Smooth muscle cell (in vitro differentiated cells): ENCODE measurements around the gene CNTN5. TPM values are rescaled to one million over a fixed set of nuclear protein-coding genes. Genes with fewer than 3 reads are reported as not detected.

ENCODE experiments used
- DNase-seq: peaks from one replicate; lab custom pipeline; 2025; ENCODE audit not compliant: unreplicated experiment; lab: John Stamatoyannopoulos, UW
- H2AFZ ChIP-seq: fragments of 200-600 bp; sonication (generic); 2 replicates; pipeline ENCODE4 v1.6.0; 2016; ENCODE audit warnings: antibody characterized with exemption, low read depth, mild to moderate bottlenecking
- H3F3A ChIP-seq: fragments of 200-600 bp; sonication (generic); 2 replicates; pipeline ENCODE4 v1.6.0; 2017; ENCODE audit warnings: antibody characterized with exemption, low read depth
- H3K27ac ChIP-seq: fragments of 200-600 bp; sonication (generic); 2 replicates; pipeline ENCODE4 v1.5.1; 2016; ENCODE audit warnings: low read depth, mild to moderate bottlenecking
- H3K27me3 ChIP-seq: fragments of 200-600 bp; sonication (generic); 2 replicates; pipeline ENCODE4 v1.6.1; 2016; ENCODE audit warnings: low read depth, mild to moderate bottlenecking
- H3K36me3 ChIP-seq: fragments of 200-600 bp; sonication (generic); 2 replicates; pipeline ENCODE4 v1.5.1; 2016; ENCODE audit warnings: low read depth
- H3K4me1 ChIP-seq: fragments of 200-600 bp; sonication (generic); 2 replicates; pipeline ENCODE4 v1.5.1; 2016; ENCODE audit warnings: low read depth
- H3K4me2 ChIP-seq: fragments of 200-600 bp; sonication (generic); 2 replicates; pipeline ENCODE4 v1.6.0; 2016; ENCODE audit warnings: mild to moderate bottlenecking
- H3K4me3 ChIP-seq: fragments of 200-600 bp; sonication (generic); 2 replicates; pipeline ENCODE4 v1.5.1; 2016; ENCODE audit warnings: mild to moderate bottlenecking
- H3K79me2 ChIP-seq: fragments of 200-600 bp; sonication (generic); 2 replicates; pipeline ENCODE4 v1.6.0; 2016; ENCODE audit warnings: low read depth, mild to moderate bottlenecking
- H3K9ac ChIP-seq: fragments of 200-600 bp; sonication (generic); 2 replicates; pipeline ENCODE4 v1.6.0; 2016; ENCODE audit warnings: low read depth
- H3K9me3 ChIP-seq: fragments of 200-600 bp; sonication (generic); replicated peaks from 2 replicates; pipeline ENCODE4 v1.5.1; 2016; ENCODE audit warnings: low read depth
- H4K20me1 ChIP-seq: fragments of 200-600 bp; sonication (generic); 2 replicates; pipeline ENCODE4 v1.6.0; 2016; ENCODE audit warnings: low read depth
- CTCF ChIP-seq: fragments of 200-600 bp; sonication (generic); IDR thresholded peaks from 2 replicates; pipeline ENCODE4 v1.5.1; 2017; ENCODE audit warnings: borderline replicate concordance, mild to moderate bottlenecking, antibody characterized with exemption; ENCODE audit not compliant: insufficient read depth, poor library complexity, severe bottlenecking
- WGBS: methylation state at CpG from one replicate; pipeline ENCODE4 v1.1.7; 2016; ENCODE audit warnings: low lambda C conversion rate; 5-methylcytosine and 5-hydroxymethylcytosine counted together
- polyA plus RNA-seq: library from polyadenylated mRNA; unstranded; fragments of >200 nt; fragmentation: Nextera tagmentation; extraction: Ambion mirVana; gene quantifications from 2 replicates; pipeline ENCODE4 v1.2.1, GENCODE V29; 2016
- total RNA-seq: library from RNA; depleted of rRNA; stranded (reverse); fragments of >200 nt; gene quantifications from 2 replicates; pipeline ENCODE4 v1.2.3, GENCODE V29; 2014

CNTN5 gene
- total and polyA plus RNA-seq, 2 experiments from 2014 or later, result 0.97 to 3.1 TPM

- no peak for DNase-seq
- Histone ChIP-seq H3K79me2 (no peaks in the 10 kb centered on the region), H4K20me1 (no peaks in the 10 kb centered on the region), H3K9me3 (no peaks in the 10 kb centered on the region), H3K36me3 (no peaks in the 10 kb centered on the region), H3K27ac (peak overlapping the region; percentile 9), H3K4me2 (peak overlapping the region; percentile 74), H3F3A (no peaks in the 10 kb centered on the region), H3K9ac (no peak overlapping the region), H2AFZ (peak overlapping the region; percentile 74), H3K4me1 (no peaks in the 10 kb centered on the region), H3K4me3 (peak overlapping the region; percentile 14), H3K27me3 (no peaks in the 10 kb centered on the region)
- TF ChIP-seq CTCF, result no peak
- WGBS, result 12% methylated on average over 4 of the region's 4 CpGs
Measured at GRCh38 chr11:99370549-99371216, 349.9 kb downstream of the CNTN5 start.

DNA sequence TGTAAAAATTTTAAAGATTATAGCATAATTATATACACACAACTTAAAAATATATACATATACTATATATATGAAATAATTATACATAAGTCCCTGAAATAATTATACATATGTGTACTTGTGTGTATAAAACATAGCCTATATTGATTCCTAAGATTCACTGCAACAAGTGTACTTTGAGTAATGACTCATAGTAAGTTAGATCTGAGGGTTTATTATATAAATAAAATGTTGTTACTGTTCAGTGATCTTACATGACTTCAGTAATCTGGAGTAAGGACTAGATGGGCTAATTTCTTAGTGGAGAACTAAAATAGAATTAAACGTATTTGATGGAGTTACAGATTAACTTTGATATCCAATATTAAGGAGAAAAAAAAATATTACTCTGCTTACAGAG, 350.5 kb downstream of the CNTN5 start:
- Histone ChIP-seq H3K4me1 (no peaks in the 10 kb centered on the region), H3K36me3 (no peaks in the 10 kb centered on the region), H3K79me2 (no peaks in the 10 kb centered on the region), H3K4me2 (no peak overlapping the region), H3K27me3 (no peaks in the 10 kb centered on the region), H3K4me3 (no peak overlapping the region), H3K9ac (no peak overlapping the region), H2AFZ (no peak overlapping the region), H3F3A (no peaks in the 10 kb centered on the region), H4K20me1 (no peaks in the 10 kb centered on the region), H3K27ac (no peak overlapping the region), H3K9me3 (no peaks in the 10 kb centered on the region)
- 88% methylated on average over 1 of the region's 1 CpG for WGBS
- DNase-seq, result no peak
- no peak for TF ChIP-seq CTCF

- 89% methylated on average over 2 of the region's 2 CpGs for WGBS
Measured at GRCh38 chr11:99376463-99376862, 355.7 kb downstream of the CNTN5 start.

More at GRCh38 chr11:99376463-99376862, 355.7 kb downstream of the CNTN5 start:
- TF ChIP-seq CTCF, result no peak
- Histone ChIP-seq H3K9ac (no peak overlapping the region), H4K20me1 (no peaks in the 10 kb centered on the region), H2AFZ (no peak overlapping the region), H3F3A (no peaks in the 10 kb centered on the region), H3K4me3 (no peak overlapping the region), H3K79me2 (no peaks in the 10 kb centered on the region), H3K27ac (no peak overlapping the region), H3K9me3 (no peaks in the 10 kb centered on the region), H3K36me3 (no peaks in the 10 kb centered on the region), H3K27me3 (no peaks in the 10 kb centered on the region), H3K4me1 (no peaks in the 10 kb centered on the region), H3K4me2 (no peak overlapping the region)
- no peak for DNase-seq
